HG03280 (cell line): Measurements from ENCODE around the gene KY.

Experiments
- ATAC-seq: cut with Tn5 transposase; IDR thresholded peaks from one replicate; pipeline ENCODE4 v1.9.1; 2021; ENCODE audit warnings: mild to moderate bottlenecking, moderate library complexity; ENCODE audit not compliant: unreplicated experiment

Gene KY

DNA sequence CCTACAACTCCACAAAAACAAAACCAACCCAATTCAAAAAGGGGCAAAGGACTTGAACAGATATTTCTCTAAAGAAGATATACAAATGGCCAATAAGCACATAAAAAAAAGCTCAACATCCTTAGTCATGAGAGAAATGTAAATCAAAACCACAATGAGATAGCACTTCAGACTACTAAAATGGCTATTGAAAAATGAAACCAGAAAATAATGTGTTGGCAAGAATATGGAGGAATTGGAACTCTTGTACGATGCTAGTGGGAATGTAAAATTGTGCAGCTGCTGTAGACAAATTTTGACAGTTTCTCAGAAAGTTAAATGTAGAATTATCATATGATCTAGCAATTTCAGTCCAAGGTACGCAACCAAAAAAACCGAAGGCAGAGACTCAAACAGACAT lies 29.0 kb downstream of the KY start:
- ATAC-seq = no peak

DNA sequence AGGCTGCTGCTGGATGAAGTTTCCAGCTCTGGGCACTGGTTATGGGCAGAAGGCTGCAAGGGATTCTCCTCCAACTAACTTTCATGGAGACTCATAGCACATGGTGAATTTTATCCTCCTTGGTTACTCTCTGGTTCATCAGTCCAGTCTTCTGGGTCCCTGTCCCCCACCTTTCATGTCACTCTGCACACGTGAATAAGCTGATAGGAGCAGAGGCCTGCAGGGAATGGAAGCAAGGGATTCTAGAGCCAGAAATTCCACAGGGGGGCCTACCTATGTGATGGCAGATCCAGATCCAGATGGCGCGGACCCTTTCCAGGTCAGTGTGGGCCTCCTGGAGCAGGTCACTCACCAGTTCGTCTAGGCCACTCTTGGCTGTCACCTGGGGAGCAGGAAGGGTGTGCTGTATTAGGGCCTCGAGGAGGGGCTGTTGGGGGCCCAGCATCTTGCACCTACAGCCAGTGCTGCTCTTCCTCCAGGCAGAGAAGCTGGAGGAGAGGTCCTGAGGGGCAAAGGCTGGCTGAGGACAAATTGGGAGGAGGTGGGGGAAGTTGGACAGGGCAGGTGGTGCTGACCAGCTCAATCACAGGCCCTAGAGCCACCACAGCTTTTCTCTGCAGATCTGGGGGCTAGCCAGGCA lies 30.2 kb downstream of the KY start:
- no peak for ATAC-seq

DNA sequence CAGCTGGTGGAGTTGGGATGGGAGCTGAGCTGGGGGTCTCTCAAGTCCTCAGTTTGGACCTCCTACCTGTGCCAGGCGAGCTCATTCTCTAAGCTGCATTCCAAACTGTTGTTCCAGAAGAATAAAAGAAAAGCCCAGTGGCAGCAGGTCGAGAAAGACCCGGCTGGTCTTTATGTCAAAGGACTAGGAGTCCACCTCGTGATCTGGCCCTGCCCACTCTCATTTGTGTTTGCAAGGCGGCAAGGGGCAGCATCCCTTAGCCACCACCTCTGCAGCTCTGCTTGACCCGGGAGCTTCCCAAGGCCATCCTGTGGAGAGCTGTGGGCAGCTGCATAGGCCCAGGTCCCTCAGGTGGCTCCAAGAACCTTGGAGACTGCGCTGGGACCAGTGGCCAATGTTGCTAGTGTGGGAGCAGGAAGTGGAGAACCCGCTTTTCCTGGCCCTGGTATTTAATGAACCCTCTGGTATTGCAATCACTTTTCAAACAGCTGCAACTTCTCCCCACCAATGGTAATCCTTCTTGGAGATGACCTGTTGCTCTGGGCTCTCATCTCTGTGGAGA lies 30.9 kb downstream of the KY start:
- no peak for ATAC-seq

DNA sequence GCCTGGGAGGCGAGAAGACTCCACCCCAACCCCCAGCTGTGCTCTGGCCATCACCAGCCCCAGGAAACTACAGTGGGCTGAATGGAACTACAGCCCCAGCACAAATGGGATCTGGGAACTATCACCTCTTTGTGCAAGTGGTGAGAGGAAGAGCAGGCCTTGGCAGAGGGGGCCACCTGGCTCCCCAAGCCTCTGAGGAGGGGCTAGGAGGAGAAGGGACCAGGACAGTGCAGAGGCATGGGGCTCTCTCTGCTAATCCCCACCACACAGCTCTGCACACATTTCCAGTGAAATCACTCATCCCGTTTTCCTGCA lies 31.6 kb downstream of the KY start:
- no peak for ATAC-seq

DNA sequence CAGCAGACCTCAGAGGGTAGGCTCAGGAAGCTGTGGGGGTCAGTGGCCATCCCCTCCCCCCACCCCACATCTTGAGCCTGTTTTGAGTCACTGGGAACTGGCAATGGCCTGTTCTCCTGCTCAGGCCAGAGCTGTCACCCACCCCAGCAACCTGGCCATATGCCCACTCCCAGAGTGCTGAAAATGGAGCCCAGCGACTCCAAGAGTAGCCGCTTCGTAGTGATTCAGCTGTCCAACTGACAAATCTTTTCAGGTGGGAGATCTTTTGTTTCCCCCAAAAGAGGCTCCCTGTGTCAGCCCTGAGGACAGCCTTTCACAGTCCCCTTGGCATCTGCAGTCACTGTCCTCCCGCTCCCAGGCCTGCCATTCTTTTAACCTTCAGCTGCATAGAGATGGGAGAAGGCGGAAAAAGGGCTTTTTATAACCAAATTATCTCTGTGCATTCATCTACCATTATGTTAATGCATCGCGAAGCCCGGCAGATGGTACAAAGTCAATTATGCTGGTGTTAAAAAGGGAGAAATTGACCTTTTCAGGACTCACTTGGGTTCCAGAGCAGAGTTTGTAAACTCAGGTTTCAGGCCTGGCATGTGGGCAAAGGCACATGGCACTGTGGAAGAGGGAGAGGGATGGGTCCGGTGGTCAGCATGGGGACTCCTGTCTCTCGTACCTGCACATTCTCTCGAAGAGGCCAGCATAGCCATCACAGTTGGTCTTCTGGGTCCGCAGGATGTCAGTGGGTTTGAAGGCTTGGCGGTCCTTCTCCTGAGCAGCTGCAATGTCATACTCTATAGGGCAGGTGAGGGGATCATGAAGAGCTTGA lies 32.1 kb downstream of the KY start:
- no peak for ATAC-seq

DNA sequence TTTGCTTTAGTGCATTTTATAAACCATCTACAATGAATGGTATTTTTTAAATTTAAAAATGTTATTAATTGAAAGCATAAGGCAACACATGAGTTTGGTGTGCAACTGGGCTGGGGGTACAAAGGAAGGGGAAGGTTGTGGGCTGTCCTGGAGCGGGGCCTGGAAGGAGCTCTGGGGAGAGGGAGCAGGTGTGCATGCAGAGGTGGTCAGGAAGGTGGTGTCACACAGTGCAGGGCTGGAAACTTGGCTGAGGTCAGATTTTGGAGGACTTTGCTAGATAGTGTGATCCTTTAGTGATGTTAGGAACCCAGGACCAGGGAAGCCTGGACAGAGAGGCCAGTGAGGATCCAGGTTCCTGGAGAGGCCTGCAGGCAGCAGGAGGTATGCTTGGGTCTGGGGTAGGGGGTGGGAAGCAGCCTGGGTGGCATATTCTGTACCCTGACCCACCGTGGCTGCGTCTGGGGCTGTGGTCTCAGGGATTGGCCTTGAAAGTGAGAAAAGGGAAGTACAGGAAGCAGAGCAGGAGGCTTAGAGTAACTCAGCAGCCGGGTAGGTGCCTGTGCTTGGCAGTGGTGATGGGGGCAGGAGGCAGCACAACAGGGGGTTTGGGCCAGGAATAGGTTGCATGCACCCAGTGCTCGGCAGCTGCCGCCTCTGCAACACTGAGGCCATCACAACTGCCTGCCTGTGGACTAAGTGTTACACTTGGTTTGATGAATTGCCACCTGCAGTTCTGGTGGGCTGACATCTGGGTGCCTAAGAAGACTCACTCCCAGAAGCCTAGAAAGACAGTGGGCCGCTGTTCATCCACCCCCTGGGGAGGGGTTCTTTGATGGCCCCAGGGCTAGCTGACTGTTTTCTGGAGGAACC lies 33.0 kb downstream of the KY start:
- ATAC-seq = no peak

DNA sequence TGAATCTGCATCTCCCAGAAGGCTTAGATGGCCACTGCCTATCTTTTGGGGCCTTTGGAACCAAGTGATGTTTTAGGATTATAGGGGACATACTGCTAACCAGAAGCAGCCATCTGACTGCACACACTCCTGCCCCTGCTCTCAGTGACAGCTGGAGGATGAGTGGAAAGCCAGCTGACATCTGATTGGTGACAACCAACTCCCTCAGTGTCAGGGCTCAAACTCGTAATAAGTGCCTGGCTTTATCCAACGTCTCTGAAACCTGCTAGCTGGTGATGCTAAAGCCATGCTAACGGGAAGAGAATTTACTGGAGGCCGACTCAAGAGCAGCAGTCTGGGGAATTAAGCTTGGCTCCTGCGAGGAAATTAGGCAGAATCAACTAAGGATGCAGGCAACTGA lies 35.1 kb downstream of the KY start:
- no peak for ATAC-seq

DNA sequence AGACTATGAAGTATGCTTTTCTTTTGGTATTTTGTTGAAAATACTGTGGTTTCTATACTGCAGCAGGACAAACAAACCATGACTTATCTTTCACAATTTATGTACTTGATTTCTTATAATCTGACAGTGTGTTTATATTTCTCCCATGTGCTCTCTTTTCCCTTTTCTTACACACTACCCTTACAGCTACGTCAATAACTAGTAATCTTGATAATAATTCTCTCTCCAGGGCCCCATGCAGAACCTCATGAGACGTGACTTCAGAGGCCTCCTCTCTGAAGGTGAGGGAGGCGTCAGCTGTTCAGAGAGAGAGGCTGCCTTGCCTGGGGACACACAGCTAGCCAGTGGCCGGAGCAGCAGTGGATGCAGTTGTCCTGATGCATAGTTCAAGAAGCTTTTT lies 35.9 kb downstream of the KY start:
- ATAC-seq = no peak

DNA sequence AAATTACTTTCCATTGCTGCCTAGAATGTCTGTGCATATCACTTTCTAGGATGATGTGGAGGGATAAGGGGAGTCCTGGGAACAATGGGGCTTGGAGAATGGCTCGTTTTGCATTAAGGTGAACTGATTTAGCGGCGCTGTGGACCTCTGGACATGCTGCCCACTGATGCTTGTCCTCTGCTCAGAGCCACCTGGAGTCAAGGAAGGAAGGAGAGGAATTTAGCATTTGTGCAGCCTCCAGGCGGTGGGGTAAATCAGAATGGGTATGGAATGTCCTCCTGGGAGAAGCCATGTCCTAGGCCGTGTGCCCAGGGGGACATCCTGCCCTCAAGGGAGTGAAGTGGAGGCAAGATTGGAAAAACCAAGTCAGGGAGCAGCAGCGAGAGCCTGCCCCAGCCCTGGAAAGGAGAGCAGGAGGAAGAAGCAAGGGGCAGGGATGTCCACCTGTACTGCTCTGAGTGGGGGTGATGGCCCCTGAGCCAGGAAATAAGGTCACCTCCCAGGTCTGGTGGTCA lies 37.8 kb downstream of the KY start:
- no peak for ATAC-seq

DNA sequence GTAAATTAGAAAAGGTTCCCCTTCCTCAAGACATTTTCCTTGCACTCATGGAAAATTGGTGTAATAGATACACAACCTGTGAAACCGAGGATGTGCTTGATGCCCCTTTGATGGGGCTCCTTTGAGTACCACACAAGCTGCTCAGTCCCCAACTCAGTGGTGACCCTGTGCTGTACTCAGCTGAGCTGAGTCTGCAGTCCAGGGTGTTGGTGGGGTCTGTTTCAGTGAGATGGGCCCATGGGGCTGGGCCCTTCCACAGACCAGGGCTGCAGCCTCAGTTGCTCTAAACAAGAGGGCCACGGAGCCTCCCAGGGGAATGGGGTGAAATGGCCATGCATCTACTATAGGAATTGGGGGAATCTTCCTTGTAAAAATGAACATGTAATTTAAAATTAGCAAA lies 39.3 kb downstream of the KY start:
- no peak for ATAC-seq

DNA sequence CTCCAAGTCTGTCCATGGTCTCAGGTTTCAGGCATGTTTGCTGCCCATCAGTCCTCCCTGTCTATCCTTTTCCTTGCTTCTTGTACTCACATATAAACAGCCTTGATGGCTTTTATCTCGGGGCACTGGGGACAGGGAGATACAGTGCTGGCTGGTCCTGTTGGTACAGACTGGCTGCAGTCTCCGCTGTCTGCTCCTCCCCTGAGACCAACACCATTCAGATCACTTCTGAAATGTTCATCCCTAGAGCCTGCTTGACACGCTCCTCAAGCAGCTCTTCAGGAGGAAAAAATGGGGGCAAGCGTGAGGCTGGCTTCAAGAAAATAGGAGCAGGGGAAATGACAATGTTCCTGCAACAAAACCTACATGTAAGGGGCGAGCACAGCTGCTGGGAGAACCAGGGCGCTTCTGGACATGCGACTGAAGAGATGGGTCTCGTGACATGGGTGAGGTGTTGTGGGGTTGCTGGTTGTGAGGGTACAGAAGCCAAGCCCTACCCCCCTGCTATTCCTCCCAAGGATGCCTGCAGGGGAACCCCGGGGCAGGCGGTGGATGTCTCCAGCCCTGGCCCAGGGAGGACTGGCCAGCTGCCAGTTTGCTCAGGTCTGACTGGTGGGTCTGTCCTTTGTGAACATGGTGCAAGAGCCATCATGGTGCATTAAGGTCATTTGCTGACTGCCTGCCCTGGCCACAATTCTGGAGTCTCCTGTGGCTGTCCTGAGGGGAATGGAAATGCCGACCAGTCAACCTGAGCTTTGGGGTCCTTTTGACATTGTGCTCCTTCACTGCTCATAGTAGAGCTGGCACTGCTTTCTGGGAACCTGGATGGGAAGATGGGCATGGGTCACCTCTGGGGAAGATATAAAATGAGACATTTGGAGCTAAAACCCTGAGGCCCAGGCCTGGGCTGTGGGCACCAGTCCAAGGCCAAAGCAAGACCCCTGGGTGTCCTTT lies 40.1 kb downstream of the KY start:
- ATAC-seq = no peak

DNA sequence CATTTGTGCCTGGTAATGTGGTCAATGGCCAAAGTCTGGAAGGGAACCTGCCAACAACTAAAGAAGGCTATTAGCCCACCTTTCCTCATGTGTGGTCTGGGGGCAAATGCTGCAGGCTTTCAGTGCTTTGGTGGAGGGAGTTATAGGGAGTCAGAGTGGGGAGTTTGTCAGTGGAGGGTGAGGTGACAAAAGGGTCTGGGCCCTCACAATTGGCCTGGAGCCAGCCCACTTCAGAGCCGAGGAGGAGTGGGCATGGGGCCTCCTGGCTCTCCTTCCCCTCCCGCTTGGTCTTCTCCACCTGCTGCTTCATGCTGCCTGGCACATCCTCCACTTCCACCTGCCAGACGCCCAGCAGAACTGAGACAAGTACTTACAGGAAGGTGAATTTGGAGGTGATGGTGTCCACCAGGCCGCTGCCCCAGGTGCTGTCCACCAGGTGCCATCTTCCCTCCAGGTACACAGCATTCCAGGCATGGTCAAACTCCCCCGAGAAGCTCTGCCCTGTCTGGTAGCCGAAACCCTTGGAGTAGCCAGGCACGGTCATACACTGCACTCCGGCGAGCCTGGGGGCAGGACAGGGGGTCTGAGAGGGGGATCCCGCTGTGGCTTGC lies 40.9 kb downstream of the KY start:
- ATAC-seq = no peak

DNA sequence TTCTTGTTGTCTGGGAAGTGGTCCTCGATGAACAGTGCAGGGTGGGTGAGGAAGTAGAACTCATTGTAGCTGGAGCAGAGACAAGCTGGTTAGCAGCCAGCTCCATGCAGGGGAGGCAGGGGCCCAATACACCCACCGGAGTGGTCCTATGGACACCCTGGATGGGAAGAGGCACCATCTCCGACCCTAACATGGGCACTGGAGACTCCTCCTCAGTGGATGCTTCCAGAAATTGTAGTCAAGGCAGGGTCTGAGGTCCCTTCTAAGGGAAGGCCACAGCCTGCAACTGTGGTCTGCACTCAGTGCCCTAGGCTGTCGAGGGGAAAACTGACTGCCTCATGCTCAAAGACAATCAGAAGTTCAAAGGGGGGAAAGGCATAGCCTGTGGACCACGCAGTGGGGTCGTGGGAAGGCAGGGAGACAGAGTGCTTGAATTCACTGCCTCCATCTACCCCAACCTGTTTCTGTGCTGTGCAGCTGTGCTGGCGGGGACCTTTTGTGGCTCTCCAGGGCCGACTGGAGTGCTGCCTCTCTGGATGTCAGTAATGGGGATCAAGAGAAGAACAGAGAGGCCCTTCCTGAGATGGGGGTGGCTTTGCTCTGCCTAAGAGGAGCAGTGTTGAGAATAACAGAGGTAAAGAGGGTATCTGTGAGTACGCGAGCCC lies 41.9 kb downstream of the KY start:
- no peak for ATAC-seq

DNA sequence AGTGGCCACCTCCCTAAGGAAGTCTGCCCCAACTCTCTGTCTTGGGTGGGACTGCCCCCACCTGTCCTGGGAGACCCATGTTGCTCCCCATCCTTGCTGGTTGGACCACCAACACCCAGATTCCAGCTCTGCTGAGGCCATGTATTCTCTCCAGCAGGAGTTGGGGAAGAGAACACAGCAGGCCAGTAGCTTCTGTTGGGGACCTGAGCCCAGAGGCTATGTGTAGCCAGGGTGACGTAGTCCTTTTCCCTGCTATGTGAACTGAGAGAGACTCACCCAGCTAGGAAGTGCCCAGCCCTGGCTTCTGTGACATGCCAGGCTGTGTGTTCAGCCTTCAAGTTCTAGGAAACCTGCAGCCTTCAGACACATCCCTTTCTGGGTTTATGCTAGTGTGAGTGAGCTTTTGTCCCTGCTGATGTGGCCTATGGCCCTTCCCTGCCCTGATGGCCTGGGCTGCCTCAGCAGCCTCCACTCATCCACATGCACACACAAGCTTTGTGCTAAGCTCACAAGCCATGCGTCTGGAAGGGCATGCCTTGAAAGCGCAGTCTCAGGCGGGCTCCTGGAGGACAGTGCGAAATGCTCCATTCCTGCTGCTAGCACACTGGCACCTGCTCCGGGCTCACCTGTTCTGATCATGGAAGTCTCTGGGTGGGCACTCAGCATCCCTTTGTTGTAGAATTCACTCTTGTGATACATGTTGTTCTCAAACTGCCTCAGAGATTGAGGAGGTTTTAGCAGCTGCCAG lies 42.6 kb downstream of the KY start:
- no peak for ATAC-seq

DNA sequence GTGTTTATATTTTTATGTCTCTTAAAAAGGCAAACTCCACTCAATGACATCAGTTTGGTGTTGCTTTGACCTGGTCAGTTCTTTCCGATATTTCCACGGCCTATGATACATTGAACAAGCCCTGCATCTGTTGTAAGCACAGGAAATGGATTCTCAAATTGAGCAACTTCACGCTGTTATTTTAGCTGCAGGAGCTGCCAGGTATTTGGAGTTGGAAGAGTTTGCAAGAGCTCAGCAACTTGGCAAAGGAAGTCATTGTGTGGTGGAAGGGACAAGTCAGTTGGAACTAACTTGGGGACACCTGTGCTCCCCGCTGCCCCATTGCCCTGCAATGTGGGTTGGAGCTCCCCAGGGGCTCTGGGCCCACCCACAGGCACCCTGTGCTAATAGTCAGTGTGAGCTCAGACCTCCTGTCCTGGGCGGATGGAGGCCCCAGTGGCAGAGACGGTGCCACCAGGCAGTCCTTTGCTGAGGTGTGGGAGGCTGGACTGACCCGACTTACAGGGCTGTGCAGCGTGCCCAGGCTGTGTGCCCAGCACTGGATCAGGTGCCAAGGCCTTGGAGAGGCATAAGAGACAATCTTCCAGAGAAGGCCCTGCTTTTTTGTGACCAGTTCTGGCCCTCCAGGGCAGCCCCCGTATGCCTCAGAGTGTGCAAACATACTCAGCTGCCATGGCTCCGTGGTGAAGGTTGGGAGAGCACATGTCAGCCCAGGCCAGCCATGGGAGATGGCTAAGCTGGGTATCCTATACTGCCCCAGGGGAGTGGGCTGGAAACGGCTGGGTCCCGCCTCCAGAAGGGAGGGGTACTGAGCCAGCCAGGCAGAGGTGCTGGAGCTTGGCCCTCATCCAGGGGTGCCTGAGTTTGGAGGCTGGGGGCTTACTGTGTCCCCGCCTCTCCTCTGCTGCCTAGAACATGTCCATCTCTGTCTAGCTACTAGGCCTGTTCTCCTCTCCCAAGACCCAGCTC lies 43.5 kb downstream of the KY start:
- ATAC-seq = no peak

DNA sequence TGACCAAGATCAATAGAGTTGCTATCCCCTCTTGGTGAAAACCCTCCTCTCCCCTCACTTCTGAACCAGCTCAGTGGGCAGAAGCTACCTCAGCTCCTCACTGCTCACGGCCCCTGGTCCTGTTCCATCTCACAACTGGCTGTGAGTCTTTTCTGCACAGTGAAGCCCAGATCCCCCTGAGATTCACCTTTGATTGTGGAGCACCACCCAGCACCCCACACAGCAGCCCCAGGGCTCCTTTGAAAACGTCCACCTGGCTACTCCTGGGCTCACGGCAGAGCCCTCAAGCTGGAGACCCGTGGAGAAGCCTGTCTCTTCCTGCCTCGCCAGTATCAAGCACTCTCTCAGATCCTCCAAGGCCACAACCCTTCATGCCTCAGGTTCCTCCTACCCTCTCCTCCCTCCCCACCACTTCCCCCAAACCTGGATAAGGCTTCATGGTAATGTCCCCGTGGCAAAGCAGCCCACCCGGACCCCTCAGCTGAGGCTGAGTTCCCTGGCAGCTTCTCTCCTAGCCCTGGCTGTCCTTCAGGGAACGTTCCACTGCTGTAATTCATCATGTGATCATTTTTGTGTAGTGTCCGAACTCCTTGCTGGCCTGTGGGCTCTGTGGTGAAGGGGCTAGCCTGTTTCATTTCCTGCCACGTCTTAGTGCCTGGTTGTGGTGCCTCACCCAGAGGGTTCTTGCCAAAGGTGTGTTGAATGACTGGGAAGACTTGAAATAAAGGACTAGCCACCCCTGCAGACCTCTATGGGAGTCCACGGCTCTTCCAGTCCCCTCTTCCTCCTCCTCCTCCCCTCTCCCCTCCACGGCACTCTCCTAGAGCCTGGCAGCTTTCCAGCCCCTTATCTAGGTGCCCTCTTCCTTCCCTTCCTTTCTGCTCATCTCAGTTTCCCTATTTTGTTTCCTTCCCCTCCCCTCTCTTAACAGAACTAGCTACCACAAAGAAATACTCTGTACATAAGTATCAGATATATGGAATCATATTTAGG lies 44.5 kb downstream of the KY start:
- no peak for ATAC-seq
